Activated T-helper 1 cell treated with anti-CD3 and anti-CD28 coated beads, Interleukin-2, amount 50 U/mL, for 16 hours (primary cell): ENCODE measurements around the gene DES.
"Not testable (repeated sequence)": the region's sequence is repeated elsewhere in the genome, so short reads cannot be mapped to it uniquely, and the experiment has no call there.

Experiments used
- DNase-seq, 2 donors: peaks; one replicate each; pipeline ENCODE4 v3.0.0-alpha.2; 2020; ENCODE audit warnings: low read depth in 1 of 2, low spot score in 1 of 2

The DES gene

GRCh38 chr2:219418155-219419011 lies at the start of gene DES:
TSS of gene DES (plus strand) at chr2:219418377. CDS start at chr2:219418463, 86 bp downstream.
- no peak for DNase-seq

- DNase-seq: no peak
These were observed 49.4 kb upstream of the DES start for GRCh38 chr2:219368690-219369191.

- no peak for DNase-seq
These were observed 48.7 kb upstream of the DES start for GRCh38 chr2:219369447-219369861.

- DNase-seq: no peak
These were observed 39.9 kb upstream of the DES start for GRCh38 chr2:219378163-219378851.

- DNase-seq: no peak
These were observed 37.3 kb upstream of the DES start for GRCh38 chr2:219380926-219381325.

GRCh38 chr2:219381448-219381847 lies 36.7 kb upstream of the DES start:
- no peak for DNase-seq

GRCh38 chr2:219384083-219384713 lies 34.0 kb upstream of the DES start:
- no peak for DNase-seq

GRCh38 chr2:219384859-219385258 lies 33.3 kb upstream of the DES start:
- no peak for DNase-seq

- no peak for DNase-seq
These were observed 32.1 kb upstream of the DES start for GRCh38 chr2:219385958-219386520.

- DNase-seq: no peak
These were observed 31.5 kb upstream of the DES start for GRCh38 chr2:219386532-219387280.

GRCh38 chr2:219387306-219388120 lies 30.7 kb upstream of the DES start, which contains the start of gene DNPEP:
TSS of gene DNPEP (minus strand) at chr2:219387912. CDS start at chr2:219387794, 118 bp downstream.
- DNase-seq: peak; percentile 92 to 95

- peak; percentile 99 to 100 for DNase-seq
These were observed 29.9 kb upstream of the DES start for GRCh38 chr2:219388121-219388906.

- no peak for DNase-seq
These were observed 29.3 kb upstream of the DES start for GRCh38 chr2:219388907-219389156.

GRCh38 chr2:219392754-219393153 lies 25.4 kb upstream of the DES start:
- no peak for DNase-seq

- DNase-seq: not testable (repeated sequence)
These were observed 23.1 kb upstream of the DES start for GRCh38 chr2:219395056-219395455.

GRCh38 chr2:219395609-219396008 lies 22.6 kb upstream of the DES start:
- DNase-seq: no peak

GRCh38 chr2:219396863-219397457 lies 21.2 kb upstream of the DES start:
- DNase-seq: no peak

GRCh38 chr2:219398721-219399363 lies 19.3 kb upstream of the DES start:
- DNase-seq: no peak
